ENCODE data around the gene ANKRD9.

The ANKRD9 gene

DNA sequence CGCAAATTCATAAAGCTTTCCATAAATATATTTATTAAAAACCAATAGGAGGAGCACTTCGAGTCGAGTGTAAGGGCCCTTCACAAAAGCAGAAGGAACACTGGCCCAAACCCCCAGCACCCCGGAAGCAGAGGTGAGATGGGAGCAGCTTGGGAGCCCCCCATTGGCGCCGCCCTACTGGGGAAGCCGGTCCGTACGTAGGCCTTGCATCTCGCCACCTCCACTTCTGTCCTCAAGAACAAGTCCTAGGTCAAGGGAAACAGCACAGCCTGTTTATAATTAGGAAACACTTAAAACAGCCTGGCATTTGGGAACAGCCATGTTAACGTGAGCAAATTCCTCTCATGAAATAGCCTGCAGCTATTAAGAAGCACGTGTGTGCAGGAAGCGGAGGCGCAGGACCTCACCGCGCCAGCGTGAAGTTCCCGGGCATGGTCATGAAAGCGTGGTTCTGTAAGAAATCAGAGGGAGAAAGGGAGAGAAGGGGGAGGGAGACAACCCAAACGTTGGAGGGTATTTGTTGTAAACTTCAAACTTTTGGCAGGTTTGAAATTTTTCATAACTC is 7.7 kb downstream of the ANKRD9 start:
- TF ChIP-seq, protein P1, sequence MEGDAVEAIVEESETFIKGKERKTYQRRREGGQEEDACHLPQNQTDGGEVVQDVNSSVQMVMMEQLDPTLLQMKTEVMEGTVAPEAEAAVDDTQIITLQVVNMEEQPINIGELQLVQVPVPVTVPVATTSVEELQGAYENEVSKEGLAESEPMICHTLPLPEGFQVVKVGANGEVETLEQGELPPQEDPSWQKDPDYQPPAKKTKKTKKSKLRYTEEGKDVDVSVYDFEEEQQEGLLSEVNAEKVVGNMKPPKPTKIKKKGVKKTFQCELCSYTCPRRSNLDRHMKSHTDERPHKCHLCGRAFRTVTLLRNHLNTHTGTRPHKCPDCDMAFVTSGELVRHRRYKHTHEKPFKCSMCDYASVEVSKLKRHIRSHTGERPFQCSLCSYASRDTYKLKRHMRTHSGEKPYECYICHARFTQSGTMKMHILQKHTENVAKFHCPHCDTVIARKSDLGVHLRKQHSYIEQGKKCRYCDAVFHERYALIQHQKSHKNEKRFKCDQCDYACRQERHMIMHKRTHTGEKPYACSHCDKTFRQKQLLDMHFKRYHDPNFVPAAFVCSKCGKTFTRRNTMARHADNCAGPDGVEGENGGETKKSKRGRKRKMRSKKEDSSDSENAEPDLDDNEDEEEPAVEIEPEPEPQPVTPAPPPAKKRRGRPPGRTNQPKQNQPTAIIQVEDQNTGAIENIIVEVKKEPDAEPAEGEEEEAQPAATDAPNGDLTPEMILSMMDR (IDR thresholded peaks at IDR 0.05; ENCODE audit: control extremely low read depth, extremely low read depth, low read depth, missing control alignments) = no peak
- POLR2A ChIA-PET = interaction anchor here (1.6 kb wide), 1 partner anchor 8 kb away, joined by 3 read pairs; no protein-coding TSS in a partner anchor
- DNase-seq (ENCODE audit: extremely low spot score) = no peak
- CTCF ChIA-PET = interaction anchor here (1.8 to 2.1 kb wide), 2 partner anchors 9 to 13 kb away, joined by 4 to 8 read pairs; no protein-coding TSS in a partner anchor

DNA sequence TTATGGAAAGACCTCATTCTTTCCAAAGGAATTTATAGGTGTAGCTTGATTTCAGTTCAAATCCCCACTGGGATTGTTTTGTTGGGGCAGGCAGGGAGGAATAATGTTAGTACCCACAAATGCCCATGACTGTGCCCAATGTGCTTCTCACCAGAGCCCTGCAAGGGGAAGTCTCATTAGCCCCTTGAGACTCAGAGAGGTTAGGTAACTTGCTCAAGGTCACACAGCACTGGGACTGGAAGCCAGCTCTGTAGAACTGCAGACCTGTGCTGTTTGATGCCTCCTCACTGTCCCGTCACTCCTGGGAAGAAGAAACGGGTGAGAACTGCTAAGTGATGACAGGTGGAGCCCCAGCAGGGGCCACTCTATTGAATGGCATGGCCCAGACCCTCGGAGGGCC is 8.9 kb downstream of the ANKRD9 start:
- TF ChIP-seq, protein P1 (IDR thresholded peaks at IDR 0.05; ENCODE audit: control extremely low read depth, extremely low read depth, low read depth, missing control alignments) = no peak
- ChIA-PET POLR2A (interaction anchor here (1.6 kb wide), 1 partner anchor 9 kb away, joined by 3 read pairs; no protein-coding TSS in a partner anchor), CTCF (interaction anchor here (2.1 kb wide), 1 partner anchor 14 kb away, joined by 8 read pairs; no protein-coding TSS in a partner anchor)
- no peak for DNase-seq (ENCODE audit: extremely low spot score)

DNA sequence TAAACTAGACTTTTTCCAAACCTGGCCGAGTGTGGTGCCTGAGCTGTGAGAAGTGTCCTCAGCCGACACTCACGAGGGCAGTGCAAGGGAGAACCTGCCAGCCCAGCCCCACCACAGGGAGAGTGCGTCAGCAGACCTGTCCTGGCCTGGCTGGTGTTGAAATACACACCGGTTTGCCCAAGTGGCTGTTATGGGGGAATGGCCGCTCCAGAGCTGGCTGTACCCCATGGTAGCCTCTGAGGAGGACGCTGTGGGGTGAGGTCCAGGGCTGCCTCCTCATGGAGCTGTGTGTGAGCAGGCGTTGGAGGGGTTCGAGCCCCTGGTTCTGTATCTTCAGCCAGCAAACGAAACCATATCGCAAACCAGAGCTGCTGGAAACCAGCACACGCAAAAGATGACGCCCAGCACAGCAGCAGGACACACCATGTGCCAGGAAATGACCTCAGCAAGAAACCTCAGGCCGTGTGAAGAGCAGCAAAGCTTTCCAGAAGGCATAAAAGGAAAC is 9.4 kb downstream of the ANKRD9 start:
- ChIA-PET POLR2A (interaction anchor here (1.6 kb wide), 1 partner anchor 10 kb away, joined by 3 read pairs; no protein-coding TSS in a partner anchor), CTCF (interaction anchor here (2.1 kb wide), 1 partner anchor 15 kb away, joined by 8 read pairs; no protein-coding TSS in a partner anchor)
- DNase-seq (ENCODE audit: extremely low spot score) = no peak
- TF ChIP-seq, protein P1 (IDR thresholded peaks at IDR 0.05; ENCODE audit: control extremely low read depth, extremely low read depth, low read depth, missing control alignments) = no peak

DNA sequence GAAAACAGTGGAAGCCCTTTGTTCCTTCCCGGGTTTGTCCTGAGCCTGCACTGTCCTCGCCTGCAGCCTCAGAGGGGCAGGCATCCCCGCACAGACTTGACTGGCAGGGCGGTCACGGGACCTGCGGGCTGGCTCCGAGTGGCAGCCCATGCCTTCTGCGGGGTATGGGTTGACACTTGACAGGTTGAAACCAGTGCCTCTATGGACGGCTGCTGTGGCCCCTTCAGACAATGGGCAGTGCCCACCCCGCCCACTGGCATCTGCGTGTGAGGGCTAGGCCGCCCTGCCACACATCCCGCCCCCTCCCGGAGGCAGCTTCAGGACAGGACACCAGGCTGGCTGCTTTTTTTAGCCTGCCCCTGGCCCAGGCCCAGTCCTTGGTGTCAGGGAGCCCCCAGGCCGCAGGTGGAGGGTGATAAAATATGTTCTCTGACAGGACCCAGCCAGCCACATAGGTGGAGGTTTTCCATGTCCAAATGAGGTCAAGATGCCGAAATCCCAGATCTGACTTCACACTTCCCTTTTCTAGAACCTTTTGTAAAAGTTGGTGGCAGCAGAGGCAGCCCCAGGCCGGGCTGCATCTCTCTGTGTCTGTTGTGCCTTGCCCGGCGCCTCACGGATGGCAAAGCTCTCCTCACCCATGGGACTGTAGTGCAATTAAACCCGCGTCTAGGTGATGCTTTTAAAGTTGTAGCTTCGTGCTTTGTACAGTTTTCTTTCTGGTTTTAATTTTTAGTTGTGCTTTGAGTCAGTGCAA is 10.0 kb downstream of the ANKRD9 start:
- no peak for DNase-seq (ENCODE audit: extremely low spot score)
- ChIA-PET CTCF (interaction anchor here (2.1 kb wide), 1 partner anchor 16 kb away, joined by 8 read pairs; no protein-coding TSS in a partner anchor), POLR2A (no interaction called here)
- TF ChIP-seq, protein P1 (IDR thresholded peaks at IDR 0.05; ENCODE audit: control extremely low read depth, extremely low read depth, low read depth, missing control alignments) = no peak

DNA sequence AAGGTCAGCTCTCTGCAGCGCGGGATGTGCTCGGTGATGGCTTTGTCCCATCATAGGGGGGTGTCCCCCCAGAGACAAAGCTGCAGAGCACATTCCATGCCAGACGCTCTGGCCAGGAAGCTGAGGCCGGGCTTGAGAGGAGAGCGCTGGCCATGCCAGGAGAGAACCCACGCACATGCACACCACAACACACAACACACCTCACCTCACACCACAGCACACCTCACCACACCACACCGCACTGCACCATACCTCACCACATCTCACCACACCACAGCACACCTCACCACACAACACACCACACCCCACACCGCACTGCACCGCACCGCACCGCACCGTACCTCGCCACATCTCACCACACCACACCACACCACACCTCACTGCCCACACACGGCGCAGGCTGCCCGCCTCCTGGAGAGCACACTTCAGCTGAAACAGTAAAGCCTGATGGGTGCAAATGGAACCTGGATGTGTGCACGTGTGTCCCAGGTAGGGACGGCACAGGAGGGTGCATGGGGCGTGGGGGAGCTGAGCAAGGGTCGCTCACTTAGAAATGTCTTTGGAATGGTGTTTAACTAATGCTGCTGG is 10.8 kb downstream of the ANKRD9 start:
- no peak for DNase-seq (ENCODE audit: extremely low spot score)
- TF ChIP-seq, protein P1 (IDR thresholded peaks at IDR 0.05; ENCODE audit: control extremely low read depth, extremely low read depth, low read depth, missing control alignments) = no peak
- ChIA-PET POLR2A (no interaction called here), CTCF (no interaction called here)

DNA sequence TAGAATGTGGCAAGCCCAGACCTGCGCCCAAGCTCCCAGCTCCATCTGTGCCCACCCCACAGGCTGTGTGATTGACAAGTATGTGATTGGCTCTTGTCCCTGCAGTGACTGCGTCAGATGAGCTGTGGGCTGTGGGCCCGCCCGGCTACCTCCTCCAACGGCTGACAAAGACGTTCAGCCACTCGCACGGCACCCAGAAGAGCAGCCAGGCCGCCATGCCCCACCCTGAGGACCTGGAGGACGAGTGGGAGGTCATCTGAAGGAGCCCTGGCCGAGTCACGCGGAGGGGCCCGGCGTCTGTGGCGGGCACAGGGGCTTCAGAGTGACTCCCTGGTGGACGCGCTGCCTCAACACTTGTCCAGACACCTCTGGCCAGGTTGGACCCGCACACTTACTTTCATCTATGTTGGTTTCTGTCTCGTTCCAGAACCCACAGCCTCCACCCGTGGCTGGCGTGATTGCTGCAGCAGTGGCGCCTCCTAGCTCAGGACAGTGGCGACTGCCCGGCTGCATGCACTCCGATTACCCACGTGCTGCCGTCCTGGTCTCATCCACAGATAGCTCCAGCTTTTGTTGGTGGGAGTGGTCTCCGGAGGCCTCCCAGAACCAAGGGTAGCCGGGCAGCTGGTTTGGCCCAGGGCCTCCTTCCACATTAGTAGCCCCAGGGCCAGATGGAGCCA is 11.4 kb downstream of the ANKRD9 start:
- POLR2A ChIA-PET = no interaction called here
- CTCF ChIA-PET = interaction anchor here (0.7 kb wide), 1 partner anchor 26 kb away, joined by 3 read pairs; no protein-coding TSS in a partner anchor
- no peak for DNase-seq (ENCODE audit: extremely low spot score)
- TF ChIP-seq, protein P1 (IDR thresholded peaks at IDR 0.05; ENCODE audit: control extremely low read depth, extremely low read depth, low read depth, missing control alignments) = peak; percentile 13

All from GM10248 (cell line).